OCI-LY1 (cell line): Measurements from ENCODE around the gene CHTF18.

Source experiments
- H2AFZ ChIP-seq: fragments of 200-600 bp; sonication (generic), shearing (Covaris generic); 2 replicates; pipeline ENCODE4 v1.6.0; 2014; ENCODE audit warnings: antibody characterized with exemption, mild to moderate bottlenecking, low read length
- H3F3A ChIP-seq: fragments of 200-600 bp; sonication (generic), shearing (Covaris generic); 2 replicates; pipeline ENCODE4 v1.6.0; 2014; ENCODE audit warnings: mild to moderate bottlenecking, antibody characterized with exemption, low read length, moderate library complexity; ENCODE audit not compliant: insufficient read depth
- H3K27ac ChIP-seq: fragments of 200-600 bp; sonication (generic); 2 replicates; pipeline ENCODE4 v1.5.1; 2014; ENCODE audit warnings: low read length, mixed run types, mild to moderate bottlenecking, low read depth; ENCODE audit not compliant: poor library complexity, severe bottlenecking
- H3K27me3 ChIP-seq: fragments of 200-600 bp; sonication (generic); 2 replicates; pipeline ENCODE4 v1.6.0; 2014; ENCODE audit warnings: antibody characterized with exemption, mild to moderate bottlenecking, low read length, moderate library complexity; ENCODE audit not compliant: insufficient read depth
- H3K36me3 ChIP-seq: fragments of 200-600 bp; sonication (generic); 2 replicates; pipeline ENCODE4 v1.6.1; 2014; ENCODE audit warnings: mild to moderate bottlenecking, antibody characterized with exemption, low read length, moderate library complexity, mixed read lengths; ENCODE audit not compliant: insufficient read depth
- H3K4me1 ChIP-seq: fragments of 200-600 bp; sonication (generic); 2 replicates; pipeline ENCODE4 v1.5.1; 2014; ENCODE audit warnings: mild to moderate bottlenecking, low read length, moderate library complexity; ENCODE audit not compliant: insufficient read depth, severe bottlenecking
- H3K4me2 ChIP-seq: fragments of 200-600 bp; sonication (generic), shearing (Covaris generic); 2 replicates; pipeline ENCODE4 v1.6.1; 2014; ENCODE audit warnings: low read length
- H3K4me3 ChIP-seq: fragments of 200-600 bp; sonication (generic); 2 replicates; pipeline ENCODE4 v1.5.1; 2014; ENCODE audit warnings: low read length, low read depth, mild to moderate bottlenecking, mixed read lengths; ENCODE audit not compliant: poor library complexity, severe bottlenecking
- H3K79me2 ChIP-seq: fragments of 200-600 bp; shearing (Covaris generic); 2 replicates; pipeline ENCODE4 v1.6.1; 2016; ENCODE audit warnings: mixed run types, low read length, mixed read lengths; ENCODE audit not compliant: insufficient read depth
- H3K9ac ChIP-seq: fragments of 200-600 bp; sonication (generic), shearing (Covaris generic); 2 replicates; pipeline ENCODE4 v1.6.1; 2014; ENCODE audit warnings: mild to moderate bottlenecking, low read length, mixed read lengths
- H3K9me2 ChIP-seq: fragments of 200-600 bp; sonication (generic), shearing (Covaris generic); 2 replicates; pipeline ENCODE4 v1.6.1; 2014; ENCODE audit warnings: low read depth, mild to moderate bottlenecking, low read length, mixed read lengths
- H3K9me3 ChIP-seq: fragments of 200-600 bp; shearing (Covaris generic); 2 replicates; pipeline ENCODE4 v1.6.1; 2014; ENCODE audit warnings: low read length, mixed read lengths
- H4K20me1 ChIP-seq: fragments of 200-600 bp; sonication (generic), shearing (Covaris generic); 2 replicates; pipeline ENCODE4 v1.6.0; 2016; ENCODE audit warnings: mild to moderate bottlenecking, low read length; ENCODE audit not compliant: insufficient read depth
- CTCF ChIP-seq: fragments of 200-600 bp; sonication (generic), shearing (Covaris generic); IDR thresholded peaks from 2 replicates; pipeline ENCODE4 v1.5.1; 2017; ENCODE audit warnings: mild to moderate bottlenecking, antibody characterized with exemption, low read length, moderate library complexity, mixed read lengths
- EZH2 ChIP-seq: fragments of 200-600 bp; sonication (generic), shearing (Covaris generic); IDR thresholded peaks from 2 replicates; pipeline ENCODE4 v1.8.0; 2017; ENCODE audit warnings: borderline replicate concordance, mixed run types, mild to moderate bottlenecking, antibody characterized with exemption, low read length, moderate library complexity, mixed read lengths

CHTF18 gene

GRCh38 chr16:840561-841454 is 52.4 kb downstream of the CHTF18 start:
- Histone ChIP-seq H3K4me1 (no peaks in the 10 kb centered on the region), H3K79me2 (no peaks in the 10 kb centered on the region), H3K9ac (no peak overlapping the region), H3K4me2 (no peak overlapping the region), H3K27ac (no peak overlapping the region), H3F3A (no peaks in the 10 kb centered on the region), H3K9me2 (no peaks in the 10 kb centered on the region), H2AFZ (no peak overlapping the region), H4K20me1 (no peaks in the 10 kb centered on the region), H3K36me3 (no peaks in the 10 kb centered on the region; the same call in 1 of the 2 replicates), H3K27me3 (no peaks in the 10 kb centered on the region; the same call in 1 of the 2 replicates), H3K9me3 (peaks cover 9% of the 10 kb centered on the region), H3K4me3 (no peak overlapping the region)
- TF ChIP-seq EZH2: no peak
- no peak for TF ChIP-seq CTCF

GRCh38 chr16:841455-842060 is 53.1 kb downstream of the CHTF18 start:
- Histone ChIP-seq H3K4me1 (no peaks in the 10 kb centered on the region), H3K27me3 (no peaks in the 10 kb centered on the region; the same call in 1 of the 2 replicates), H3K36me3 (no peaks in the 10 kb centered on the region; the same call in 1 of the 2 replicates), H4K20me1 (no peaks in the 10 kb centered on the region), H3K4me3 (no peak overlapping the region), H3K9ac (no peak overlapping the region), H3K9me3 (peaks cover 4% of the 10 kb centered on the region; the same call in 1 of the 2 replicates), H3K27ac (no peak overlapping the region), H3F3A (no peaks in the 10 kb centered on the region), H2AFZ (no peak overlapping the region), H3K9me2 (no peaks in the 10 kb centered on the region), H3K4me2 (no peak overlapping the region), H3K79me2 (no peaks in the 10 kb centered on the region)
- TF ChIP-seq CTCF: no peak
- no peak for TF ChIP-seq EZH2

GRCh38 chr16:842061-842476 is 53.6 kb downstream of the CHTF18 start:
- Histone ChIP-seq H3K27ac (no peak overlapping the region), H3K4me1 (no peaks in the 10 kb centered on the region), H3K4me3 (no peak overlapping the region), H3K4me2 (no peak overlapping the region), H3K9me3 (peaks cover under 1% of the 10 kb centered on the region; the same call in 1 of the 2 replicates), H3K36me3 (no peaks in the 10 kb centered on the region), H3K9me2 (no peaks in the 10 kb centered on the region), H3K27me3 (no peaks in the 10 kb centered on the region), H3F3A (no peaks in the 10 kb centered on the region), H3K9ac (no peak overlapping the region), H3K79me2 (no peaks in the 10 kb centered on the region), H4K20me1 (no peaks in the 10 kb centered on the region), H2AFZ (no peak overlapping the region)
- TF ChIP-seq CTCF (no peak), EZH2 (no peak)
